Thyroid gland (tissue), 4 donors: Measurements from ENCODE around the gene TXNDC11. TPM values are rescaled to one million over a fixed set of nuclear protein-coding genes. Genes with fewer than 3 reads are reported as not detected.

ENCODE experiments used
- DNase-seq, 2 donors: peaks; one replicate each; pipeline ENCODE4 v3.0.0-alpha.2; 2019
- H3K27ac ChIP-seq, 3 donors: fragments of 200-600 bp; sonication (generic); 1 replicate in 2 of 3; 2 replicates in 1 of 3; pipeline ENCODE4 v1.5.1; 2016 to 2019; ENCODE audit warnings: mild to moderate bottlenecking in 1 of 3, moderate library complexity in 1 of 3
- H3K27me3 ChIP-seq: fragments of 200-600 bp; sonication (generic); one replicate; pipeline ENCODE4 v1.5.1; 2019
- H3K36me3 ChIP-seq, 2 donors: fragments of 200-600 bp; sonication (generic); one replicate each; pipeline ENCODE4 v1.5.1; 2016 to 2019
- H3K4me1 ChIP-seq, 2 donors: fragments of 200-600 bp; sonication (generic); one replicate each; pipeline ENCODE4 v1.5.1; 2017 to 2019
- H3K4me3 ChIP-seq, 3 donors: fragments of 200-600 bp; sonication (generic); replicated peaks in 1 of 3; 1 replicate in 2 of 3; 2 replicates in 1 of 3; pipeline ENCODE4 v1.5.1; 2016; ENCODE audit warnings: mild to moderate bottlenecking in 1 of 3
- H3K9me3 ChIP-seq: fragments of 200-600 bp; sonication (generic); one replicate; pipeline ENCODE4 v1.5.1; 2017
- CTCF ChIP-seq, 6 experiments: fragments of 200-600 bp in 3 of 6; fragments of 450-650 bp in 3 of 6; sonication (generic) in 3 of 6; IDR thresholded peaks; one replicate each; pipeline ENCODE4 v1.5.1; 2016 to 2019; ENCODE audit warnings: antibody characterized with exemption in 6 of 6, mild to moderate bottlenecking in 2 of 6, inconsistent platforms in 1 of 6, moderate library complexity in 1 of 6
- POLR2A ChIP-seq, 2 donors: fragments of 450-650 bp; IDR thresholded peaks; one replicate each; pipeline ENCODE4 v1.6.1; 2017; ENCODE audit warnings: antibody characterized with exemption in 2 of 2, mild to moderate bottlenecking in 2 of 2, moderate library complexity in 1 of 2
- WGBS, 2 donors: methylation state at CpG; one replicate each; pipeline ENCODE4 v1.1.5; 2017; 5-methylcytosine and 5-hydroxymethylcytosine counted together
- intact Hi-C: fragments of 100-400 bp; cut with DNase I; formaldehyde crosslinking; loops from one replicate; pipeline ENCODE4 v1.15.1; 2023
- total RNA-seq, 4 donors: library from RNA; depleted of rRNA; stranded (reverse); fragments of >200 nt; gene quantifications; one replicate each; pipeline ENCODE4 v1.2.3, GENCODE V29; 2016

Gene TXNDC11
- total RNA-seq, 4 donors from 2014 or later = 77.3 to 135 (median 115) TPM

- intact Hi-C loops = no loop called here
- no peak for DNase-seq
- Histone ChIP-seq H3K9me3 (no peaks in the 10 kb centered on the region), H3K36me3 (peaks cover 16 to 19% of the 10 kb centered on the region in 2 donors), H3K4me3 (no peak overlapping the region), H3K27ac (peak overlapping the region; percentile 78 to 93 (median 89)), H3K27me3 (no peaks in the 10 kb centered on the region), H3K4me1 (peaks cover 48 to 77% of the 10 kb centered on the region in 2 donors)
- no peak for TF ChIP-seq POLR2A (IDR thresholded peaks at IDR 0.05)
- no peak for TF ChIP-seq CTCF (IDR thresholded peaks at IDR 0.05)
- WGBS, 2 donors = 83 to 85% methylated on average over 3 of the region's 3 CpGs
These were observed 11.4 kb downstream of the TXNDC11 start for GRCh38 chr16:11731222-11731621.

GRCh38 chr16:11729787-11730186, 12.9 kb downstream of the TXNDC11 start:
- H3K36me3 ChIP-seq = peaks cover 4 to 12% of the 10 kb centered on the region in 2 donors
- DNase-seq = peak in 1 of 2 donors; percentile 33
- peaks cover 51 to 78% of the 10 kb centered on the region in 2 donors for H3K4me1 ChIP-seq
- peak overlapping the region; percentile 78 to 93 (median 89) for H3K27ac ChIP-seq
- TF ChIP-seq POLR2A (IDR thresholded peaks at IDR 0.05) (no peak), CTCF (IDR thresholded peaks at IDR 0.05) (no peak)
- no peaks in the 10 kb centered on the region for H3K27me3 ChIP-seq
- intact Hi-C loops = no loop called here
- WGBS, 2 donors = 88 to 93% methylated on average over 3 of the region's 3 CpGs
- H3K4me3 ChIP-seq = no peak overlapping the region
- no peaks in the 10 kb centered on the region for H3K9me3 ChIP-seq

GRCh38 chr16:11727796-11728543, 14.7 kb downstream of the TXNDC11 start:
- peaks cover 2 to 5% of the 10 kb centered on the region in 2 donors for H3K36me3 ChIP-seq
- intact Hi-C loops = no loop called here
- H3K9me3 ChIP-seq = no peaks in the 10 kb centered on the region
- peaks cover 54 to 80% of the 10 kb centered on the region in 2 donors for H3K4me1 ChIP-seq
- no peak for DNase-seq
- WGBS, 2 donors = 76 to 77% methylated on average over 4 of the region's 4 CpGs
- H3K4me3 ChIP-seq = no peak overlapping the region
- H3K27me3 ChIP-seq = no peaks in the 10 kb centered on the region
- TF ChIP-seq CTCF (IDR thresholded peaks at IDR 0.05) = no peak
- TF ChIP-seq POLR2A (IDR thresholded peaks at IDR 0.05) = no peak
- H3K27ac ChIP-seq = peak overlapping the region; percentile 56 to 93 (median 89)

GRCh38 chr16:11726008-11726407, 16.6 kb downstream of the TXNDC11 start:
- 89 to 92% methylated on average over 8 of the region's 8 CpGs for WGBS, 2 donors
- Histone ChIP-seq H3K27me3 (no peaks in the 10 kb centered on the region), H3K4me1 (peaks cover 65 to 92% of the 10 kb centered on the region in 2 donors), H3K27ac (peak overlapping the region; percentile 82 to 93 (median 89)), H3K4me3 (no peak overlapping the region), H3K9me3 (no peaks in the 10 kb centered on the region), H3K36me3 (peaks cover 2 to 5% of the 10 kb centered on the region in 2 donors)
- DNase-seq = no peak
- TF ChIP-seq CTCF (IDR thresholded peaks at IDR 0.05) (no peak), POLR2A (IDR thresholded peaks at IDR 0.05) (no peak)
- intact Hi-C loops = no loop called here

GRCh38 chr16:11725457-11725856, 17.2 kb downstream of the TXNDC11 start:
- Histone ChIP-seq H3K4me1 (peaks cover 60 to 86% of the 10 kb centered on the region in 2 donors), H3K4me3 (no peak overlapping the region), H3K27ac (peak overlapping the region; percentile 82 to 93 (median 89)), H3K9me3 (no peaks in the 10 kb centered on the region), H3K27me3 (no peaks in the 10 kb centered on the region), H3K36me3 (peaks cover 8 to 11% of the 10 kb centered on the region in 2 donors)
- DNase-seq = peak; percentile 43 to 62
- 39 to 41% methylated on average over 1 of the region's 1 CpG for WGBS, 2 donors
- TF ChIP-seq POLR2A (IDR thresholded peaks at IDR 0.05) (peak in 1 of 2 donors; percentile 42), CTCF (IDR thresholded peaks at IDR 0.05) (no peak)
- intact Hi-C loops = no loop called here
